NOMO-1 (cell line): ENCODE data around the gene CDKL4.
"Not testable (repeated sequence)": the region's sequence is repeated elsewhere in the genome, so short reads cannot be mapped to it uniquely, and the experiment has no call there.

ENCODE experiments used
- DNase-seq, 2 experiments: peaks; one replicate each; lab custom pipeline; 2025; ENCODE audit not compliant: unreplicated experiment in 2 of 2; lab: John Stamatoyannopoulos, UW

CDKL4 gene

GRCh38 chr2:39181297-39181696, 62.5 kb downstream of the CDKL4 start:
- DNase-seq = no peak

DNA sequence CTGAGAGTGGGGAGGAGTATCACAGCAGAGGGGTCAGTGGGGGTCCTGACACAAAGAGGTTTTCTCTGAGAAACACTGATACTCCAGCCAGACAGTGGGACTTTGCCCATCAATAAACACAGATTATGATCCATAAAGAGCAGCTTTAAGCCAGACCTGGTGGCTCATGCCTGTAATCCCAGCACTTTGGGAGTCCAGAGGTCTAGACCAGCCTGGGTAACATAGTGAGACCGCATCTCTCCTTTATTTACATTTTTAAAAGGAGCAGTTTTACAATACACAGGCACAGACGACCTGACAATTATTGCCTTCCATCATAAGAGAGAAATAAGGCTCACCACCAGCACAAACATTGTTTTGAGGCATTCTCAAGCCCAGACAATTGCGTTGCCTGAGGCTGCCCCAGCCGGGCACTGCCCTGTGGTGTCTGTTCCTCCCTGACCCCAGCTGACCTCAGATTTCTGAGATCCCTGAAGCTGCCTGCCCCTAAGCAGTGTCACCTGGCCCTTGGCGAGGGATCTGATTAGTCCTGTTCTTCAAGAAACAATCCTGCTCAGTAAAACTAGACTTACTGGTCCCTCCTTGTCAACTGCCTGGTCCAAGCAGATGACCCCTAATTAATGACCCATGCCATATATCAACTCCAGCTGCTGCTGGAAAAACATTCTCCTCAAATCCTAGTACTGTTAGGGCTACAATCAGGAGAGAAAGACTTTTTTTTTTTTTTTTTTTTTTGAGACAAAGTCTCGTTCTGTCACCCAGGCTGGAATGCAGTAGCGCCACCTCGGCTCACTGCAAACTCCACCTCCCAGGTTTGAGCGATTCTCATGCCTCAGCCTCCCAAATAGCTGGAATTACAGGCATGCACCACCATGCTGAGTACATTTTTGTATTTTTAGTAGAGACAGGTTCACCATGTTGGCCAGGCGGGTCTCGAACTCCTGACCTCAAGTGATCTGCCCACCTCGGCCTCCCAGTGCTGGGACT, 63.5 kb downstream of the CDKL4 start:
- DNase-seq = no peak

DNA sequence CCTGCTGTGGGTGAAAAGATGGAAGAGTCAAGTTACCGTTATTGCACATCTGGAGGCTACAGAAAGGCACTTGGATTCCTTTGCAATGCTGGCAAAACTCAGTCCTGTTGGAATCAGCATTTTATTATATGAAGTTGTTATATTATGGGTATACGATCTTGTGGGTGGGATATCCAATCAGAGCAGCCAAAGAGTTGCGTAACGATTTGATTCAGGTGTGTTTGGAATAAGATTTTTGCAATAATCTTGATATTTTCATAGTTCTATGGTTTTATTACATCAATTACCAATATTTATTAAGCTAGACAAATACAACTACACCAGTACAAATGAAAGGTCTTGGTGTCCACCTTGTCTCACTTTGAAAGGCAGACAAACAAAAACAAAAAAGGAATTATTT, 65.0 kb downstream of the CDKL4 start:
- DNase-seq = no peak

- DNase-seq = no peak
Measured at GRCh38 chr2:39176997-39177396, 66.8 kb downstream of the CDKL4 start.

DNA sequence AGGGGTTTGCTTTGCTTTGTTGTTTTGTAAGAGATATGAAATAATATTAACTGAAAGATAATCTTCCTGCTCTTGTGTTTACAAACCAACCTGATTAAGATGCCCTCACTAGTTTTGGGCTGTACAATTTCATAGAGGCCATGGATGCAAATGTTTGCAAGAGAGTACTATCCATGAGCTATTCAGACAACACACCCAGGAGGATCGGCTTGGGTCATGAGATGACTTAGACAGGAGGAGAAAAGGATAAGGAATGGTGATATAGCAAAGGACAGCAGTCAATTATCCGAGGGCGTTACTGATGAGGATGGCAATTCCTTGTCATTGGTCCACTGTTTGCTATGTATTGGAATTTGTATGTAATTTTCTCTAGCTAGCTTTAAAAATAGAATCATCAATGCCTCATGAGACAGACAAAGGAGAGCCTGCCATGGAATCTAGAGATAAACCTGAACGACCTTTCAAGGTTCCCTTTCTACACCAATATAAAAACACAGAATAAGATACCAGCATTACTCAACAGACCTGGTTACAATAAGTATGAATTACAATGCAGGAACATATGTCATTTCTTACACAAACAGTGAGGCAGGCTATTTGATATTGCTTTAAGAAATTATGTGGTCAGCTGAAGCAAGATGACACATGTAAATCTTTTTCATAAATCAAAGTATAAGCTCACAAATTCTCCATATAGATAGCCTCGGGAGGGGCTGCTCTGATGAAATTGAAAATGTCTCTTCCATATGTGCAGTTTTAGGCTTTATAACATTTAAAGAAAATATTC, 68.6 kb downstream of the CDKL4 start:
- DNase-seq = no peak

- no peak for DNase-seq
Measured at GRCh38 chr2:39174022-39174421, 69.7 kb downstream of the CDKL4 start.

- not testable (repeated sequence) for DNase-seq
Measured at GRCh38 chr2:39172047-39172706, 71.6 kb downstream of the CDKL4 start.

- no peak for DNase-seq
Measured at GRCh38 chr2:39171621-39172020, 72.1 kb downstream of the CDKL4 start.

- peak; percentile 18 to 62 for DNase-seq
Measured at GRCh38 chr2:39164089-39164488, 79.7 kb downstream of the CDKL4 start.

GRCh38 chr2:39160982-39161381, 82.8 kb downstream of the CDKL4 start:
- DNase-seq = no peak

- DNase-seq = no peak
Measured at GRCh38 chr2:39159283-39159682, 84.5 kb downstream of the CDKL4 start.

- no peak for DNase-seq
Measured at GRCh38 chr2:39158351-39158750, 85.4 kb downstream of the CDKL4 start.

DNA sequence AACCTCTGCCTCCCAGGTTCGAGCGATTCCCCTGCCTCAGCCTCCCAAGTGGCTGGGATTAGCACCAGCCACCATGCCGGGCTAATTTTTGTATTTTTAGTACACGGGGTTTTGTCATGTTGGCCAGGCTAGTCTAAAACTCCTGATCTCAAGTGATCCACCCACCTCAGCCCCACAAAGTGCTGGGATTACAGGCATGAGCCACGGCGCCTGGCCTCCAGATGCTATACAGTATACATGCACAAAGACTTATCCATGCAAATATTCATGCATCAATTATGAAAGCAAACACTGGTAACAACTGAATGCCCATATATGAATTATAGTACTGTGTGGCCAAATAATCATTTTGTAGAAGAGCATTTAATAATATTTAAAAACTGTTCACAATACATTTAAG, 86.9 kb downstream of the CDKL4 start:
- DNase-seq = no peak

DNA sequence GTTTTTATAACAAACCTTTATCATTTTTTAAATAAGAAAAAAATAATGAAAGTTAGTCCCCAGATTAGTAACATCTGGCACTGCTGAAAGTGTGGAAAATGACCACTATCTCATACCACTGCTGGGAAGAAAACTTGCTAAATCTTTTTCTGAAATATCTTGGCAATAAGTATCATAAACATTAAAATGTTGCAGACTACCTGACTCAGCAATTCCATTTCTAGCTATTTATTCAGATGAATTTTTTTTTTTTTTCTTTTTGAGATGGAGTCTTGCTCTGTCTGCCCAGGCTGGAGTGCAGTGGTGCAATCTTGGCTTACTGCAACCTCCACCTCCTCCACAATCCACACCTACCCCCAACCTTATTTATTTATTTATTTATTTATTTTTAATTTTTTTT, 87.7 kb downstream of the CDKL4 start:
- DNase-seq = no peak

- DNase-seq = not testable (repeated sequence)
Measured at GRCh38 chr2:39155573-39155972, 88.2 kb downstream of the CDKL4 start.

DNA sequence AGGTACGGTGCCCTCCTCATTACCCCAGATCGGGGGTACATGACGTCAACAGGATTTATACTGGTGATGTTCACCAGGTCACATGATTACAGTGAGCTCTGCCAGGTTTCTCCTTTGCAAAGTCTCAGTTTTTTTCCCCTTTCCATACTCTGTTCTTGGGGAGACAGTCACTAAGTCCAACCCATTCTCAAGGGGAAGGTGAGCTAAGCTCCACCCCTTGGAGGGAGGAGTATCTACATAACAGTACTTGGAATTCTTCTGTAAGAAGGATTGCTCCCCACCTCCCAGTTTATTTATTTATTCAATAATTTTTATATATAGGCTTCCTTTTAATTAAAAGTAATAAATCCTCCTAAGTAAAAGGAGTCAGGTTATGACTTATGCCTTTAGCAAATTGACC, 88.8 kb downstream of the CDKL4 start:
- DNase-seq = no peak

- no peak for DNase-seq
Measured at GRCh38 chr2:39153312-39153711, 90.5 kb downstream of the CDKL4 start.

DNA sequence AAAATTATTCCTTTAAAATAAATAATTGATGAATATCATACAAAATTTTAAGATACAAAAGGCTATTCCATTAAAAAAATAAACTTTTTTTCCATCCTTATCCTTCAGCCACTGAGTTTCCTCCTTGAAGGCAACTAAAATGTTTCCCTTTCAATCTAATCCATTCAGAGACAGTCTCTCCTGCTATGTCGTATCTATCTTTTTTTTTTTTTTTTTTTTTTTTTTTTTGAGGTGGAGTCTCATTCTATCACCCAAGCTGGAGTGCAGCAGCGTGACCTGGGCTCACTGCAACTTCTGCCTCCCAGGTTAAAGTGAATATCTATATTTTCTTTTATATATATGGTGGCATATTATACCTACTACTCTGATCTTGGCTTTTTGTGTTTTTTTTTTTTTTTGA, 91.3 kb downstream of the CDKL4 start:
- DNase-seq = no peak

DNA sequence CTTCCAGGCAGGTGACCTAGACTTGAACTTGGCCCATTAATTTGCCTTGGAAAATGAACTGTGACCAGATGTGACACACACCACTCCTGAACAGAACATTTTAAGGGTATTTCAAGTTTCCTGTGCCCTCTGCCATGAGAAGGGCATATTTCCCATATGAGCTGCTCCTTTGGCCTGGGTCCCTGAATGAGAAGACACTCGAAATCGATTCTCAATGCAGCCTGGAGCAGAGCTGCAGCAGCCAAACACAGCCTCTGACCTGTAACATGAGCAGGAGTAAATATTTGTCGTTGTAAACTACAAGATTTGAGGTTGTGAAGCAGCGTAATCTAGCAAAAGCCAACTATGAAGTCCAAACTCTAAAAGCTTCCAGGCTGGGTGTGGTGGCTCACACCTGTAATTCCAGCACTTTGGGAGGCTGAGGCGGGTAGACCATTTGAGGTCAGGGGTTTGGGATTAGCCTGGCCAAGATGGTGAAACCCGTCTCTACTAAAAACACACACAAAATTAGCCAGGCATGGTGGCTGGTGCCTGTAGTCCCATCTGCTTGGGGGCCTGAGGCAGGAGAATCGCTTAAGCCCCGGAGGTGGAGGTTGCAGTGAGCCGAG, 92.8 kb downstream of the CDKL4 start:
- DNase-seq = no peak

DNA sequence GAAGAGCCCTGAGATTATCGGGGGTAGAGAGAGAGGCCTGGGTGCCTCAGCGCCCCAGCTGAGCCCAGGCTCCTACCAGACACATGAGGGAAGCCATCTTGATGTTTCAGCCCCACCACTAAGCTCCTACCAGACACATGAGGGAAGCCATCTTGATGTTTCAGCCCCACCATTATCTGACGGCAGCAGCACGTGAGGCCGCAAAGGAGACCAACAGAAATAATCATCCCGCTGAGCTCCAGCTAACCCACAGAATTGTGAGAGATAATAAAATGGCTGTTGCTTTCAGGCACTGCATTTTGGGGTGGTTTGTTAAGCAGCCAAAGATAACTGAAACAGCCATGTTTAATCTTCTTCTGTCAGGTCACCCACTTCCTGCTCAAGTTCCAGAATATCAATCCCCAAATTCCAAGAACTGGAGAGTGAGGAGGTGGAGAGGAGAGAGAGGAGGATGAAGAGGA, 93.6 kb downstream of the CDKL4 start:
- no peak for DNase-seq

DNA sequence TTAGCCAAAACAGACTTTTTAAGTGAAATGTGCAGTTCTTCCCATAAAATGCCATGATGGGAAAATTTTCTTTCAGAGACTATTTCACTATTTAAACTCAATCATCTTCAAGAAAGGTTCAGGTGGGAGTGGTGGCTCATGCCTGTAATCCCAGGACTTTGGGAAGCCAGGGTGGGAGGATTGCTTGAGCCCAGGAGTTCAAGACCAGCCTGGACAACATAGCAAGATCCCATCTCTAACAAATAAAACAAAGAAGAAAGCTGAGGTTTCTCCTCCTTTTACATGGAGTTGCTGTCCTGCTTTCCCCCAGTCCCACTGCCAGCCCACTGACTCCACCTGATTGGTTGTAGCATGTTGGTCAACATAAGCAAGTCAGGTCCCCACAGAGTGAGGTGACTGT, 97.1 kb downstream of the CDKL4 start:
- DNase-seq = no peak
